ENCODE data around the gene ANXA4.
"Not testable (repeated sequence)": the region's sequence is repeated elsewhere in the genome, so short reads cannot be mapped to it uniquely, and the experiment has no call there.

Gene ANXA4

DNA sequence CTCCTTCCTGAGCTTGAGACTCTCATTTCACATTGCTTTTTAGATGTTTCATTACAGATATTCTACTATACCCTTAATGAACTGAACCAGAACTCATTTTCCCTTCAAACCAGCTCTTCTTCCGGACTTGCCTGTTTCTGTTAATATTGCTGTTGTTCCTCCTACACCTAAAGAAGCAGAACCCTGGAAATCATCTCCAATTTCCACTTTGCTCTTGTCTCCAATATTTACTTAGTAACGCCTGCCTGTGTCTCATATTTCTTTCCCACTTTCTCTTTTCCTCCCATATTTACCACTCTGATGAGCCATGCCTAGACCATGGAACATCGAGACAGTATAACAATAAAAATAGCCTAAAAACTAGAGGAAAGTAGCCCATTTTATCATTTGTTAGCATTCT, 69.7 kb downstream of the ANXA4 start:
- peak; percentile 24 for DNase-seq

DNA sequence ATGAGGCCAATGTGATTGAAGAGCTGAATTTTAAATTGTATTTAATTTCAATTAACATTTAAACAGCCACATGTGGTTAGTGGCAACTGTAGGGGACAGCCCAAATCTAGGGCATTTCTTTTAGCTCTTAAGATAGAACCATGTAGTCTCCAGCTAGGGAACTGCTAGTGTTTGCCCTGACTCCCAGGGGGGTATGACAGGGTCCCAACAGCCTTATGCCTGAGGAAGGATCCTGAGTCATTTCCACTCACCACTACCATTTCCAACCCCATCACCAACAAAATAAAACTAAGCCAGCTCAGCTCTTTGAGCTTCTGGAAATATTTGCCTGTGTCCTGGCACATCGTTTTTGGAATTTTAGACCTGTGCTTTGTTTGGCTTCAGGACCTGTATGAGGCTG, 73.8 kb downstream of the ANXA4 start:
- no peak for DNase-seq

DNA sequence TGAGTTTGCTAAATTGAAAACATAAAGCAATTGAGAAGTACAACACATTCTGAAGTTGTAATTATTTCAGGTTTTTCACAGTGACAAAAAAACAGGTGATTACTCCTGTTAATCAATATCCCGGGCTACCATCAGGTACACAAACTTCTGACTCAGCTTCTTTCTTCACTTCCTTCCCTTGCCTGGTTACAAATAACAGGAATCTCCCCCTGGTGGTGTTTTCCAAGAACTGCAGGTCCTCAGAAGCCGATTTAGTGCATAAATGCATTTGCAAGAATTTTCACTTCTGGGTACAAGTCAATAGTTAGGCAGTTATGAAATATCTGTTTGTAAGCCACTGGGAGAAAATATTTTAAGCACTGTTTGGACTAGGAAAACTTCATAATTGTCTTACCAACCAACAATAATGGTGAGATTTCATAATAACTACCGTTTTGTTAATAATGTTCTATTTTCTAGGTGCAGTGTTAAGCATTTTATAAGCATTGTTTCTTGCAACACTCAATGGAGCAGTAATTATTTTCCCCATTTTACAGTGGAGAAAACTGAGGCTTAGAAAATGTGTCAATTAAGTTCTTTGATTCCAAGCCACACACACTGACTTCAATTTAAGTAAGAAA, 75.1 kb downstream of the ANXA4 start:
- peak; percentile 88 for DNase-seq

DNA sequence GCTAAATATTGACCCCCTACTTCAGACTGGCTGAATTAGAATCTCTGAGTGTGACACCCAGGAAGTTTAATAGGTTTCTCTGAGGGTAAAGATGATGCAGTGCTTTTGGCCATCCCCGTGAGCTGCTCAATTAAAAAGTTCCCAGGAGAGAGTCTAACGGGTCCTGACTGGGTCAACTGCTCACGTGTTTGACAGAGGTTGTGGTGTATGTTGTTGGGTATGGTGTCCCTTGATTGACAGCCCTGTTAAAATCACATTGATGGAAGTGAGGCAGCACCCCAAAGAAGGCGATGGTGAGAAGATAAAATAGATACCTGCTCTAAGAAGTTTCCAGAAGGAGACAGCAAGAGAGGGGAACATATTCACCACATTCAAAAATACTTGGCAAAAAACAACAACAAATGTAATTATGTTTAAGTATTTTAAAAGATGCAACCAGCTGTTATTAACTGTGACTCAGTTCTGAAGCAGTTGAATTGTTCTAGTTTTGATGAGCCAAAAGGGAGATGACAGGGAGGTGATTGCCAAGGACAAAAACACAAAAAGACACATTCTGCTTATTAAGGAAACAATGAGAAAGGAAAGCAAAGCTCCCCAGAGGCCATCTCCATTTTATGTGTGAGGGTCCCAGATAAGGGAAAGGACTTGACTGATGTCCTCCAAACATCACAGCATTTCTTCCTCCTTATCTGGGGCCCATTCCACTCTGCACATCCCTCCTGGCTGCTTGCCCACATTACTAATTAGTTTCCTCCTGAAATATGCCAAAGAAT, 76.0 kb downstream of the ANXA4 start:
- no peak for DNase-seq

DNA sequence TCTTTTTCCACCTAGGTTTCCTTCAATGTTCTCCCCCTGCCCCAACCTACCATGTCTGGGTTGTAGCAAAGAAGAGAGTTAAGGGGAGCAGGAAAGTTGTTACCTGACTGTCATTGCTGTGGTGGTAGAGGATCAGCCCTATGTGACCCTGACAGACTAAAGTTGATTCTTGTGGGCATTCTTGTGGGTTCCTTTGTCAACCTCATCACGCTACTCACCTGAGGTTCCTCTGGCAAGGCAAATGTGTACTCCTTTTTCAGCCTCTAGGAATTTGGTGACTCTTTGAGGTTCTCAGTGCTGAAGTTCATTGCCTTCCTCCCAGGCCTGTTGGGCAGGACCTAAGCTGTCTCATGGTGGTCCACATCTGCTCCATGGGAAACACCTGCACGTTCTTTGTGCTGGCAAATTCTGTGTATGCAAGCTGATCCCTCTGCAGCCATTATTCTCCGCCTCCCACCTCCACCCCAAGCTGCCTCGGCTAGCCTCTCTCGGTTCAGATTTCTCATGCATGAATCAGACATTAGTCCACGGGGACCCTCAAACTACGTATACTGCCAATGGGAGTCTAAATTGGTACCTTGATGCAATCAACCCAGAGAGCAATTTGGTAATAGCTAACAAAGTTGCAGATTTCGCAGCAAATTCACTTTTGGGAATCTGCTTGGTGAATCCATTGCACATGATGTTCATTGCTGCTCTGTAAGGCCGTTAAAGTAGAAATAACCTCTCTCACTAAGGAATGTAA, 86.0 kb downstream of the ANXA4 start:
- no peak for DNase-seq

DNA sequence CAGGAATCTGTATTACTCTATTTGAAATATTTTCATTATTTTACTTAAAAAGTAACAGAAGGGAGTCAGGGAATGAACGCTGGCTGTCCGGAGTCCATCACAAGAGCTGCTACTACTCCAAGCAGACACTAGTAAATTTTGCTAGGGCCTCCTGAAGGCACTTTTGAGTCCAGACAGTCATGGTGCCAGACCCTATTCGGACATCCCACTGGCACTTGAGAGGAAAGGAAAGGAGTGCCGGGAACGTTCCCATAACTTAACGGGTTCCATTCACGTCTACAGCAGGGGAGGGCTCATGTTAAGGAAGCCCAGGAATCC, 87.0 kb downstream of the ANXA4 start:
- DNase-seq = no peak

DNA sequence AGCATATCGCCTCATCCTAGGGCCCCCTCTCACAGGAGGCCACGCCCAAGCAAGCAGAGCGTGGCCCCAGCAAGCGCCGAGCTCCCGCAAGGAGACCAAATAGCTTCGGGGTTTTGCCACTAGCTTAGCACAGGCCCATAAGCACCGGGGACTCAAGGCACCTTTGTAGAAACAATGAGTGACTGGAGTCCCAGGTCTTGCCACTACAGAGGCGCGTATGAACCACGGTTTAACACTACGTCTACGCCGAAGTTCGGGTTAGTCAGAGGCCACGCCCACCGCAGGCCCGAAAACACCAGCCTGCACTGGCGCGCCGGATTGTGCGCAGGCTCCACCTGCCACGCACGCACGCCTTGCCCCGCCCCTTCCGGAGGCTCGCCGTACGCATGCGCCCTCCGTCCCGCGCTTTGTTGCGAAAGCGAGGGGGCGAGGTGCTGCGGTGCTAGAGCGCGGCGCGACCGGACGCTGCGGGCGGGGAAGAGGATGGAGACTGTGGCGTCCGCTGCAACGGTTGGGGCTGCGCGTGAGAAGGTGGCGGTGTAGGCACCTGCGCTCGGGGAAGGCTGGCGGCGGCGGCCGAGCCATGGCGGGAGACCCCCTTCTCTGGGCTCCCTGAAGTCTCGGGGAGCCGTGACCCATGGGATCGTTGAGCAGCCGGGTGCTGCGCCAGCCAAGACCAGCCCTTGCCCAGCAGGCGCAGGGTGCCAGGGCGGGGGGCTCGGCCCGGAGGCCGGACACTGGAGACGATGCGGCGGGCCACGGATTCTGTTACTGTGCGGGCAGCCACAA, 87.5 kb downstream of the ANXA4 start, which contains the start of gene GMCL1:
Gene GMCL1, plus strand, starts transcription at position 405 of the 789 bp plus-strand sequence. Its CDS starts 233 bp downstream, at position 638.
- peak; percentile 97 for DNase-seq

DNA sequence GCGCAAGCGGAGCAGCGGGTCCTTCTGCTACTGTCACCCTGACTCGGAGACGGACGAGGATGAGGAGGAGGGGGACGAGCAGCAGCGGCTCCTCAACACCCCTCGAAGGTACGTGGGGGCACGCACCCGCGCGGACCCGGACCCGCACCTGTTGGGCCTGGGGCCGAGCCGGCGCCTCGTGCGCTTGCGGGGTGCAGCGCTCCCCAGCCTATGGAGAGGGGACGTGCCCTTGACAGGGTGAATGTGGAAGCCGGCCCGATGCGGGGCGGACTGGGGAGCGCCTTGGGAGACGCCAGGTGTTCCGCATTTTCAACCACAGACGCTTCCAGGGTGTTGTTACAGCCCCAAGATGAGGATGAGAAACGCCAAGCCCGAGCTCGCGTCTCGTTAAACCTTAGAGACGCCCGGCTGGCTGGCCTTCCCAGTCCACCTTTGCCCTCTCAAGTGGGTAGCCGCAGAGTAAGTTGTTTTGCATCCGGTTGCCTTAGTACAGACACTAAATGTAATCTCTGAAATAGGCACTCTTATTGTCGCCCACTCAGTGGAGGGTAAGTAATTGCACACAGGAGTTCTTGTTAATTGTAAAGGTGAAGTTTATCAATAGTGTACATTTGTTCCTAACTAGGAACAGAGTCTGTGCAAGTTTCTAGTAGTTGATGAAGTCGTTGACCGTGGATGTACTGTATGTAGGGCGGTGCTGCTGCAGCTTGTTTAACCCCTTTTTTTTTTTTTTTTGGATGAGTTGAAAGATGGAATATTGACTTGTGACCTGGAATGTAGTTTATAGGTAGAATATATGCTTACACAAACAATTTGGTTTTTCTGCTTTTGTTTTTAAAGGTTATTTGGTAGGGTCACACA, 88.3 kb downstream of the ANXA4 start:
- peak; percentile 36 for DNase-seq

DNA sequence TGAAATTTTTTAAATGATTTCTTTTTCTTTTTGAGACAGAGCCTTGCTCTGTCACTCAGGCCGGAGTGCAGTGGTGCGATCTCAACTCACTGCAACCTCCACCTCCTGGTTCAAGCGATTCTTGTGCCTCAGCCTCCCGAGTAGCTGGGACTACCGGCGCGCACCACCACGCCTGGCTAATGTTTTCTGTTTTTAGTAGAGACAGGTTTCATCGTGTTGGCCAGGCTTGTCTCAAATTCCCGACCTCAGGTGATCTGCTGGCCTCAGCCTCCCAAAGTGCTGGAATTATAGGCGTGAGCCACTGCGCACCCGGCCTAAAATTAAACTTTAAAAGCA, 88.9 kb downstream of the ANXA4 start:
- not testable (repeated sequence) for DNase-seq

DNA sequence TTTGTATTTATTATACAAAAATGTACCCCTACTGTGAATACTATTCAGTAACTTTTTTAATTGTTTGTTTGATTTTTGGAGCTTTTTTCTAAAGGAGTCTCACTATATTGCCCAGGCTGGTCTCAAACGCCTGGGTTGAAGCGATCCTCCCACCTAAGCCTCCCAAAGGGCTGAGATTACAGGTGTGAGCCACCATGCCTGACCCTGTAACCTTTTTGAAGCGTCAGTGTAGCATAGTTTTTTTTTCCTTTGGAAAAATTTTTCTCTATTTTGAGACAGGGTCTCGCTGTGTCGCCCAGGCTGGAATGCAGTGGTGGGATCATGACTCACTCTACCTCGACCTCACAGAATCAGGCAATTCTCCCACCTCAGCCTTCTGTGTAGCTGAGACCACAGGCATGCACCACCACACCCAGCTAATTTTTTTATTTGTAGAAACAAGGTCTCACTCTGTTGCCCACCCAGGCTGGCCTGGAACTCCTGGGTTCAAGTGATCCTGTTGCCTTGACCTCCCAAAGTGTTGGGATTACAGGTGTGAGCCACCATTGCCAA, 89.5 kb downstream of the ANXA4 start:
- no peak for DNase-seq

DNA sequence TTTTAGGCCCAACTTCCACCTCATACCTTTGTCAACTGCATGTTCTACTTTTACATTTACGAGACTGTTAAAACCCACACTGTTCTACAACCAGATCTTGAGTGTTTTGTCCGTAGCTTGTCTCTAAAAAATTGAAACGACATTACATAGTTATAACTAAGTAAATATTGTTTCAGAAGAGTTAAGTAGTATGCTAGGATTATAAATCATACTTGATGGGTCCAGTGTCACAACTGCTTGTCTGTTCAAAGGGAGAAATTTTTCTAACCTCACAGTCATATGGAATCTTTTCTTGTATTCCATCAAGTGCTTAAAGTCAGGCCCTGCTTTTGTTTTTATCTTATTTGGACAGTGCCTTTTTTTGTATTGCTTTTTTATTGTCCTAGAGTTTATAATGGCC, 91.8 kb downstream of the ANXA4 start:
- no peak for DNase-seq

DNA sequence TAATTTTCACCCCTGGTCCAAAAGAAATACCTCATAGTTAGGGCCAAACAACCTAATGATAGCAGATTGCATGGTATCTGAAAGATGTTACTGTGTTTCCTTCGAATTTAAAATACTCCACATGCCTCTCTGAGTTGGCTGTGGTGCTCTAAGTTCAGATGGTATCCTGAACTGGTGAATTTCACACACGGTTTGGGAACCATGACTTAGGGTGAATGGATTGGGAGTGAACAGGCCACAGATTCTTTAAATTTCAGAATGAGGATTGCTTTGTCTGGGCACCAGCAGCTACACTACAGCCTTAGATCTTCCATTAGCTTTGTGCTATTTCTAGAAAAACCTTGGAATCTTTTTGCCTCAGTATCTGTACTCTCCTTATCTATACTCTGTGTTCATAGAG, 93.7 kb downstream of the ANXA4 start:
- DNase-seq = no peak

DNA sequence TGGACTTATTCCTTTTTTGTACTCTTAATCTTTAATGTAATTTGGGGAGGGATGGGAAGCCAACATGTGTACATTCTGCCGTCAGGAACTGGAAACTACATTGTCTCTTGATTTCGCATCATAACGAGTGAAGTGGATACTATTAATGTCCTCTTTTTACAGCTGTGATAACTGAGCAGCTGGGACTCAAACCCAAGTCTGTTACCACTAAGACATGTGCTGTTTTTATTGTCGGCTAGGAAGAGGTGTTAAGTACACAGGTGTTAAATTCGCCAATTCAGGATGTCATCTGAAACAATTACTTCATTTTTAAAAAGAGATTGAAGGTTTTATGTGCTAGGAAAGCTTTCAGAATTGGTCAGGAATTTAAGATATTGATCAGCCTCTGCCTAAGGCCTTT, 94.4 kb downstream of the ANXA4 start:
- no peak for DNase-seq

DNA sequence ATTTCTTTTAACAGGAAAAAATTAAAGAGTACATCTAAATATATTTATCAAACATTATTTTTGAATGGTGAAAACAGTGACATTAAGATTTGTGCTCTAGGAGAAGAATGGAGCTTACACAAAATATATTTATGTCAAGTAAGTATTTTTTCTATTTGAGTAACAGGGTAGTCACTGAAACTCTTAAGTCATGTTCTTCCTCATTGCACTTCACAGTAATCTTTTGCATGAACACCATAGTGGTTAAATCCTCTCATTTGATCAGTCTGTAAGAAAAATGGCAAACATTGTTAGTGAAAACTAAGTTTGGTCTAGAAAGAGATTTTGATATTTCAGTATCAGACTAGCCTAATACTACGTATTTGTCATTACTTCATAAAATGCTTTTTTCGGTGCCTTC, 95.6 kb downstream of the ANXA4 start:
- no peak for DNase-seq

DNA sequence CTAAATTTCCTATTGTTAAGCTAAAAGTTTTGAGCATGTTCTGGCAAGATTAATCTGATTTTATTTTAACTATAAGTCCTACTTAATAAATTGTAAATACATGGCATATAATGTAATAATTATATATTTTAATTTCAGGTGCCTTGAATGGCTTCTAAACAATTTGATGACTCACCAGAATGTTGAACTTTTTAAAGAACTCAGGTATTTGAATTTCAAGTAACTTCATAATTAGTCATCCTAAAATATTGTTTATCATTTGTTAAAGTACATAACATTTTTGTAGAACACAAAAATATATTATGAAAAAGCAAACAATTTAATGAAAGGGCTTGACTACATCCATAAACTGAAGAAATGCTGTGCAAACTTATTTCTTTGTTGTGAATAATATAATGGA, 102.1 kb downstream of the ANXA4 start:
- no peak for DNase-seq

DNA sequence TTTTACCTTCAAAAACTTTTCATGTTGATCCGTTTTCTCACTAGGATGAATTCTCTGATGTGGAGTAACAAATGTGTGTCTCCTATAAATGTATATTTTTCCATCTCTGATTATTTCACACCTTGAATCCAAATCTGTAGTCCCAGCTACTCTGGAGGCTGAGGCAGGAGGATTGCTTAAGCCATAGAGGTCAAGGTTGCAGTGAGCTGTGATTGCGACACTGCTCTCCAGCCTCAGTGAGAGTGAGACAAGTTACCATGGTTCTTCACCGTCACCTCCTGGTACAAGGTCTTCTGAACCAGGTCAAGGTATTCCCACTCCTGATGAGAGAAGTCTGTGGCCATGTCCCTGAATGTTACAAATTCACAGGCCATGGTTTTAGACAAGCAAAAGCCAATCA, 102.6 kb downstream of the ANXA4 start:
- DNase-seq = no peak

DNA sequence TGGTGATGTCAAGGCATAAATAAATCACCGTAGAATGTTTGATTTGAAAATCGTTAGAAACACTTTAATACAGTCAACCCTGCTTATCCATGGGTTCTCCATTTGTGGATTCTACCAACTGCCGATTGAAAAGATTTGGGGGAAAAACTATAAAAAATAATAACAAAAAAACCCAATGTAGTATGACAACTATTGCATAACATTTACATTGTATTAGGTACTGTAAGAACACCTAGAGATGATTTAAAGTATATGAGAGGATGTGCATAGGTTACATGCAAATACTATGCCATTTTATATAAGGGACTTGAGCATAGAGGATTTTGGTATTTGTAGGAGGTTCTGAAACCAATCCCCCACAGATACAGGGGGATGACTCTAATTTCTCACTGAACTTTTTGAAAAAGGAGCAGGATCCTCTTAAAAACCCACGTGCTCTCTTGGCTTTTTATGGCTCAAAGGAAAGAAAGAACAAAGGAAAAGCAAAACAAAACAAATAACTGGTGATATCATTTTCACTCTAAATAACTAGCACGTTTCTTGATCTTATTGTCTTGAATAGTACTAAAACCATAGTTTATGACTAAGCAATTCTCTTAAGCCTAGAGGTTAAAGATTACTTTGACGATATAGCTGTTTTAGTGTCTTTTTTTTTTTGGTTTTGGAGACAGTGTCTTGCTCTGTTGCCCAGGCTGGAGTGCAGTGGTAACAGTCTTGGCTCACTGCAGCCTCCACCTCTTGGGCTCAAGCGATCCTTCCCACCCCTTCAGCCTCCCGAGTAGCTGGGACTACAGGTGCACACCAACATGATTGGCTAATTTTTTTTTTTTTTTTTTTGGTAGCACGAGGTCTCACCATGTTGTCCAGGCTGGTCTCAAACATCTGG, 104.5 kb downstream of the ANXA4 start:
- DNase-seq = no peak

DNA sequence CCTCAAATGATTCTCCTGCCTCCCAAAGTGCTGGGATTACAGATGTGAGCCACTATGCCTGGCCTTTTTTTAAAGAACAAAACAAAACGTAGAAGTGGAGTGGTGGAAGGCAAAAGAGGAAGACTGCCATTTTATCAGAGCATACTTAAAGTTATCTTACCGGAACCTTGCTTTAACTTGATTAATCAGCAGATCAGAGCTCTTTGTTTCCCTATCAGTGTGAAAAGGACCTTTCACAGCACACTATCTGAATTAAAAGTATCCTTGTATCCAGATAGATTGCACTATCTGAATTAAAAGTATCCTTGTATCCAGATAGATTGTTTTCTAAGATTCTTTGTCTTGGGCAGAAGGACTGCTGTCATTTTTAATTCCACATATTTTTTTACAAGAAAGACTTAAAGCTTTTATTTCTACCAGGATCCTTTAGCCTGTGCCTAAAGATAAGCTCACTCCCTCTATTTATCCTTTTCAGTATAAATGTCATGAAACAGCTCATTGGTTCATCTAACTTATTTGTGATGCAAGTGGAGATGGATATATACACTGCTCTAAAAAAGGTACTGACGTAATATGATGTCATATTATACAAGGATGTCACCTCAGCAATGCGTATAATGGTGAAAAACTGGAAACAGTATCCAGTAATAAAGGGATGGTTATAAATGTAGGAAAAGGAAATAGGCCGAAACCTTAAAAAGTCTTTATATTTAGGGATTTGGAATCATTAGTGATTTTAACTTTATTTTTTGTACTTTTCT, 105.3 kb downstream of the ANXA4 start:
- no peak for DNase-seq

DNA sequence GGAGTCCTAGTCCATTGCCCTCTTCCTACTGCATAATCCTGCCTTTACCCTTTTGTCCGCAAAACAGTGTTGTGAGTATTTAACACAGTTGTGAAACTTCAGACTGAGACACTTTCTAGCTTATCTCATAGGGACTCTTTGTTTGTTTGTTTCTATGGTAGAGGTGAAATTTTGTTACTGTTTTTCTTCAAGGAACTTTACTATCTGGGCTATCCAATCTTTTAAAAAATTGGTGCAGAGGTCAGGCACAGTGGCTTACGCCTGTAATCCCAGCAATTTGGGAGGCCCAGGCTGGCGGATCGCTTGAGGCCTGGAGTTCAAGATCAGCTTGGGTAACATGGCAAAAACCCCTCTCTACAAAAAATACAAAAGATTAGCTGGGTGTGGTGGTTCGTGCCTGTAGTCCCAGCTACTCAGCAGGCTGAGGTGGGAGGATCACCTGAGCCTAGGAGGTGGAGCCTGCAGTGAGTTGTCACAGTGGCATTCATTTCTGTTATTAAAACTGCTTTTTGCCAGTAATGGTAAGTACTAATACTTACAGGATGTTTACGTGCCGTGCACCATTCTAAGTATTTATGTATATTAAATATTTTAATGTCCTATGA, 106.4 kb downstream of the ANXA4 start:
- no peak for DNase-seq

DNA sequence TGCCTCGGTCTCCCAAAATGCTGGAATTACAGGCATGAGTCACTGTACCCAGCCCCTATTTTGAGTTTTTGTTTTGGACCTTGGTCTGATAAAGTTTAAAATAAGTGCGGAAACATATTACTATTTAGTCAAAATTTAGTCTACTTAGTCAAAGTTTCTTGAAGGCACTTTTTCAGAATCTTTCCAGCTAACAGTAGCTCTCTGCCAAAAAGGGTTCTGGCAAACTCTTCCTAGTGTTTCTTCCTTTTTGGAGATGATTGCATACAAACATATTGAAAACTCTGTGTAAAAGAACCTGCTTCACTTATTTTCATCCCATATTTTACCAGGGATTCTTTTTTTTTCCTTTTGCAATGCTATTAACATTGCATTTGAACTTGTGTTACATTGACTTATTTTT, 116.3 kb downstream of the ANXA4 start:
- DNase-seq = no peak
